Keratinocyte (primary cell): ENCODE data around the gene KRT77. TPM values are rescaled to one million over a fixed set of nuclear protein-coding genes. Genes with fewer than 3 reads are reported as not detected.

Experiments used
- DNase-seq: peaks from one replicate; pipeline ENCODE4 v3.0.0-alpha.2; 2011; ENCODE audit warnings: low read depth, missing footprints, low spot score
- FAIRE-seq: peaks from 2 replicates; lab custom pipeline; 2011; peaks lifted over from hg19 to GRCh38; lab: Jason Lieb, UNC
- H2AFZ ChIP-seq: 2 replicates; pipeline ENCODE4 v1.6.0; 2012; ENCODE audit warnings: low read length, control low read depth, inconsistent platforms; ENCODE audit not compliant: control insufficient read depth
- H3K27ac ChIP-seq: 2 replicates; pipeline ENCODE4 v1.5.1; 2011; ENCODE audit warnings: low read length; ENCODE audit not compliant: control insufficient read depth, insufficient read depth
- H3K27me3 ChIP-seq: 3 replicates; pipeline ENCODE4 v1.6.0; 2011; ENCODE audit warnings: low read length; ENCODE audit not compliant: control insufficient read depth, insufficient read depth; ENCODE audit errors: extremely low read depth
- H3K36me3 ChIP-seq, 2 experiments: 2 replicates in 1 of 2; 3 replicates in 1 of 2; pipeline ENCODE4 v1.5.1; 2011; ENCODE audit warnings: low read length in 2 of 2, mild to moderate bottlenecking in 1 of 2; ENCODE audit not compliant: control insufficient read depth in 2 of 2, insufficient read depth in 2 of 2; ENCODE audit errors: extremely low read depth in 1 of 2
- H3K4me1 ChIP-seq: 3 replicates; pipeline ENCODE4 v1.5.1; 2011; ENCODE audit warnings: low read length; ENCODE audit not compliant: control insufficient read depth, insufficient read depth; ENCODE audit errors: extremely low read depth
- H3K4me2 ChIP-seq: 3 replicates; pipeline ENCODE4 v1.6.0; 2011; ENCODE audit warnings: low read depth, low read length; ENCODE audit not compliant: control insufficient read depth, insufficient read depth; ENCODE audit errors: extremely low read depth
- H3K4me3 ChIP-seq, 3 experiments: fragments of 200-600 bp in 1 of 3; sonication (generic) in 1 of 3; 2 replicates in 2 of 3; 3 replicates in 1 of 3; pipeline ENCODE4 v1.5.1; 2011 to 2016; ENCODE audit warnings: low read length in 3 of 3, mild to moderate bottlenecking in 3 of 3, control low read depth in 2 of 3, inconsistent platforms in 1 of 3, low read depth in 1 of 3, mixed read lengths in 1 of 3, mixed run types in 1 of 3, moderate library complexity in 1 of 3; ENCODE audit not compliant: control insufficient read depth in 2 of 3, insufficient read depth in 2 of 3; ENCODE audit errors: extremely low read depth in 1 of 3
- H3K79me2 ChIP-seq: 2 replicates; pipeline ENCODE4 v1.6.0; 2012; ENCODE audit warnings: low read length; ENCODE audit not compliant: control insufficient read depth, insufficient read depth
- H3K9ac ChIP-seq: 3 replicates; pipeline ENCODE4 v1.6.0; 2011; ENCODE audit warnings: low read length; ENCODE audit not compliant: control insufficient read depth, insufficient read depth; ENCODE audit errors: extremely low read depth
- H3K9me1 ChIP-seq: 3 replicates; pipeline ENCODE4 v1.6.0; 2011; ENCODE audit warnings: low read length; ENCODE audit not compliant: control insufficient read depth, insufficient read depth; ENCODE audit errors: extremely low read depth
- H3K9me3 ChIP-seq: 2 replicates; pipeline ENCODE4 v1.5.1; 2012; ENCODE audit warnings: low read depth, low read length; ENCODE audit not compliant: control insufficient read depth
- H4K20me1 ChIP-seq: 3 replicates; pipeline ENCODE4 v1.6.0; 2011; ENCODE audit warnings: low read length; ENCODE audit not compliant: control insufficient read depth, insufficient read depth; ENCODE audit errors: extremely low read depth
- CTCF ChIP-seq, 3 experiments: IDR thresholded peaks in 1 of 3; conservative IDR thresholded peaks in 1 of 3; optimal IDR thresholded peaks in 1 of 3; 2 replicates in 2 of 3; 3 replicates in 1 of 3; pipeline versions ENCODE3 to v1.5.1; 2011; ENCODE audit warnings: low read length in 3 of 3, mild to moderate bottlenecking in 3 of 3, moderate library complexity in 2 of 3, control low read depth in 1 of 3, inconsistent platforms in 1 of 3; ENCODE audit not compliant: insufficient read depth in 2 of 3; ENCODE audit errors: extremely low read depth in 1 of 3
- EZH2 ChIP-seq: IDR thresholded peaks from one replicate; pipeline ENCODE4 v1.6.1; 2012; ENCODE audit warnings: inconsistent platforms, mild to moderate bottlenecking, low read length, moderate library complexity
- dilution Hi-C: fragments of 300-500 bp; cut with MboI; formaldehyde crosslinking; loops from one replicate; pipeline ENCODE4 v1.7.0; 2020; ENCODE audit warnings: low sequenced_read_pairs; ENCODE audit not compliant: extremely low pct_ligation_motif_present
- polyA plus RNA-seq, 5 experiments: library from polyadenylated mRNA; depleted of rRNA in 3 of 5; stranded (reverse) in 3 of 5; stranded (forward) in 1 of 5; unstranded in 1 of 5; fragments of >200 nt; gene quantifications; 1 replicate in 1 of 5; 2 replicates in 3 of 5; 3 replicates in 1 of 5; pipeline versions ENCODE4 v1.2.1 to v1.2.3, GENCODE V29; 2011 to 2012; ENCODE audit warnings: missing spikeins in 2 of 5, low read depth in 1 of 5, low replicate concordance in 1 of 5

Gene KRT77
- polyA plus RNA-seq, 1 donor (not counting 4 experiments of a cell fraction or from before 2014, with no cell fraction given) = 1.3 TPM

GRCh38 chr12:52680363-52680762, 23.0 kb downstream of the KRT77 start, which contains the start of gene KRT1:
TSS of gene KRT1 (minus strand) at chr12:52680407. CDS start at chr12:52680348, 59 bp downstream.
- Histone ChIP-seq H3K79me2 (no peaks in the 10 kb centered on the region), H3K9me3 (no peaks in the 10 kb centered on the region), H3K9ac (no peak within 1 kb of the TSS), H3K27me3 (peaks cover 33% of the 10 kb centered on the region), H3K4me1 (no peaks in the 10 kb centered on the region), H3K9me1 (no peaks in the 10 kb centered on the region), H3K4me3 (no peak within 1 kb of the TSS), H4K20me1 (no peaks in the 10 kb centered on the region), H2AFZ (no peak within 1 kb of the TSS), H3K27ac (no peak within 1 kb of the TSS), H3K36me3 (no peaks in the 10 kb centered on the region), H3K4me2 (no peak within 1 kb of the TSS)
- FAIRE-seq = no peak
- DNase-seq = no peak
- TF ChIP-seq EZH2 = no peak
- no peak for TF ChIP-seq CTCF (optimal IDR thresholded peaks at IDR 0.05 in 1 of 3, IDR thresholded peaks at IDR 0.05 in 1 of 3, conservative IDR thresholded peaks at IDR 0.05 in 1 of 3; ENCODE audit: extremely low read depth in 1 of 3, insufficient read depth in 2 of 3, low read length in 3 of 3)
- dilution Hi-C loops = no loop called here

DNA sequence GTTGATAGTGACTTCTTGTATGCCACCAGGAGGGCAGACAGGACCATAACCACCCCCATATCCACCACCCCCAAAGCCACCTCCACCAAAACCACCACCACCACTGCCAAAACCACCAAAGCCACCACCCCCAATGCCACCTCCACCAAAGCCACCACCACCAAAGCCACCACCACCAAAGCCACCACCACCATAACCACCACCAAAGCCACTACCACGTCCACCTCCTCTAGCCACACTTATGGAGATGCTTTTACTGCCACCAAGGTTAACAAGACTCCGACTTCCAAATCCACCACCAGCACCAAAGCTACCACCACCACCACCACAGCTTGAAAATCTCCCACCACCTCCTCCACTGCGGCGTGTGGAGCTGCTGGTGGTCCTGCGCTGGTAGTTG, 23.4 kb downstream of the KRT77 start:
- Histone ChIP-seq H3K9me1 (no peaks in the 10 kb centered on the region), H3K9ac (no peak overlapping the region), H3K27ac (no peak overlapping the region), H3K79me2 (no peaks in the 10 kb centered on the region), H3K9me3 (no peaks in the 10 kb centered on the region), H3K36me3 (no peaks in the 10 kb centered on the region), H3K4me1 (no peaks in the 10 kb centered on the region), H3K4me2 (no peak overlapping the region), H2AFZ (no peak overlapping the region), H3K4me3 (no peak overlapping the region), H4K20me1 (no peaks in the 10 kb centered on the region), H3K27me3 (peaks cover 32% of the 10 kb centered on the region)
- DNase-seq = no peak
- TF ChIP-seq EZH2 (no peak), CTCF (optimal IDR thresholded peaks at IDR 0.05 in 1 of 3, IDR thresholded peaks at IDR 0.05 in 1 of 3, conservative IDR thresholded peaks at IDR 0.05 in 1 of 3; ENCODE audit: extremely low read depth in 1 of 3, insufficient read depth in 2 of 3, low read length in 3 of 3) (no peak)
- no peak for FAIRE-seq
- dilution Hi-C loops = no loop called here
